Measurements from ENCODE around the gene DCC.

Gene DCC

DNA sequence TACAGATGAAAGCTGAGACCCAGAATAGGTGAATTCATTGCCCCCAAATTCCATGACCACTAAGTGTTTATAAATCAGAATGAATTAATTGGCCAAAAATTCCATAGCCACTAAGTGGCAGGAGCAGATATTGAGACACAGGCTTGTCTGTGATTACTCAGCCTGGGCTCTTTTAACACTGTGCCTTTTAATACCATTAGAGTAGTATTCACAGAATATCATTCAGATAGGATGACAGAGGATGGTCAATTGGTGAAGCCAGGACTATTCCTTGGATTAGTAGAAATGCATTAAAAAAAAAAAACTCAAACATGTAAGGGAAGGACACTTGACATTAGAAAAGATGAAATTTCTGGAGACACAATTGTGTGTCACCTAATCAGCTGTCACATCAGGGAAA, 698.6 kb downstream of the DCC start:
- DNase-seq (ENCODE audit: low read depth), result no peak

GRCh38 chr18:53040286-53040685, 700.3 kb downstream of the DCC start:
- DNase-seq (ENCODE audit: low read depth), result no peak

- no peak for DNase-seq (ENCODE audit: low read depth)
Measured at GRCh38 chr18:53056064-53056463, 716.1 kb downstream of the DCC start.

GRCh38 chr18:53070788-53071187, 730.8 kb downstream of the DCC start:
- DNase-seq (ENCODE audit: low read depth), result no peak

DNA sequence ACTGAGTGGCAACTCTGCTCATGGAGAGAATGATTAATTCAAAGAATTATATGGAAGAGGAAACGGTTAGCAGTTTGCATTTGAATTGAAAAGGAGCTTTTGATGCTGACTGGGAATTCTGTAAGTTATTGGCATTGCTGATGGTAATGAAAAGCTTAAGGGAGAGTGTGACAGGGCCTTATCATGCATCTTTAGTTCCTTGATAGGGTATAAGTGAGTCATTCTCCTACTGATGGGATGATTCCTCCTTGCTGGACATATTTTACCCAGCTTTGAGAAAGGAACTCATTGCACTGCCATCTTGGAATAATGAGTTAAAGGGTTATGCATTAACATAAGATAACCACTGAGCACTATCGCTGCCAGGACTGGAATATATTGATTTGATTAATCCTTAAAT, 740.7 kb downstream of the DCC start:
- no peak for DNase-seq (ENCODE audit: low read depth)

DNA sequence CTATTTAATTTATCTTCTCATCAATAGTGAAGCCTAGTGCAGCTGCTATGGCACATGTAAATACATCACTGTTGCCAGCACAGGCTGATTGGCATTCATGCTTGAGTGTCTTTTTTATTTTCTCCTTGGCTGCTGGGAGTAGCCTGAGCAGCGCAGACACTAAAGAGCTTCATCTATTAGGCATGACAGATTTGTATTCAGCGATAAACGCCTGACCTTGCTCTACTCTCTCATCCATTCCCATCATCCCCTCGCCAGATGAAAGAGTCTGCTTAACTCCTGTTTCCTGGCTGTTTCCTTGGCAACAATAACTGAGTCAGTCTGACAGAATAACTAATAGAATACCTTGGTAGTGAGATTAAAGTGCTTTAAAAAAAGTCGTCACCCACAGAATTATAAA, 753.6 kb downstream of the DCC start:
- DNase-seq (ENCODE audit: low read depth), result no peak

- no peak for DNase-seq (ENCODE audit: low read depth)
Measured at GRCh38 chr18:53101536-53102105, 761.6 kb downstream of the DCC start.

GRCh38 chr18:53114441-53114840, 774.4 kb downstream of the DCC start:
- DNase-seq (ENCODE audit: low read depth), result no peak

DNA sequence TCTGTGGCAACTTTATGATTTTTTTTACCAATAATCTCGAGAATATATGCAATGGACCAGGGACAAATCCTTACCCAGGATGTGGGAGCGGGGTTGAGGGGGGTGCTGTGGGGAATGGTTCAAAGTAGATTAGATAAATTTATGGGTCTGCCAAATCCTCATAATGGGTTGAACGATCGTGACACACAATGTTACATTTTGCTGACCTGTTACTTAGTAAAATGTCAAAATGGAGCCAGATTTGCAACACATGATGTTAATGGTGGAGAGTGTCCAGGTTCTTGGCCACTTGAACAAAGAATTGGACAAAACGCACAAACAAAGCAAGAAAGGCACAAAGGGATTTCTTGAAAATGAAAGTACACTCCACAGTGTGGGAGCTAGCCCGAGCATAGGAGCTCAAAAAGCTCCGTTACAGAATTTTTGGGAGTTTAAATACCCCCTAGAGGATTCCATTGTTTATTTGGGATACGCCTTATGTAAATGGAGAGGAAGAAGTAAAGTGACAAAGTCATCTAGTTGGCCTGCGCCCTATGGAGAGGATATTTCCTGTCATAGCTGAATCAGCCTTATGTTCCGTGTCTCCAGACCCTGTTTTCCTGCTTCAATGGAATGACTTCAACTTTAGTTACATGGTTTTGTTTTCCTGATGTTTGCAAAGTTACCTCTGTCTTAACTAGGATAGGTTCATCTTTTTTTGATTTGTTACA, 776.0 kb downstream of the DCC start:
- DNase-seq (ENCODE audit: low read depth), result no peak

GRCh38 chr18:53117851-53118250, 777.9 kb downstream of the DCC start:
- DNase-seq (ENCODE audit: low read depth), result no peak

DNA sequence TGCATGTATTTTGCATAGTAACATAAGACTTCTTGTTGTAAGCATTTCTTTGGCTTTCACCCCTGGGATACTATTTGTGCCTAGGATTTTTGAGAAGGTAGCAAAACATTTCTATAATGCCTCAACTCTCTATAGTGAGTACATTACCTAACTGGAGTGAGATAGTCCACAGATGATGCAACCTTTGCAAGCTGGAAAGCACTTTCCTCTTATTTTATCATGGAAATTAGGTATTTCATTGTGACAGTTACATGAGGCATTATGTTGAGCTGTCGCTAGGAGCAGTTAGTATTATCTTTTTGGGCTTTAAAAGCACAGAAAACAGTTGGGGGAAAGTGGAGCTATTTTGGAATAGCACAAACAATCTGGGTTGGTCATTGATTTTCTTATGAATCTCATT, 786.2 kb downstream of the DCC start:
- no peak for DNase-seq (ENCODE audit: low read depth)

GRCh38 chr18:53131001-53131400, 791.0 kb downstream of the DCC start:
- DNase-seq (ENCODE audit: low read depth), result no peak

GRCh38 chr18:53134711-53135110, 794.7 kb downstream of the DCC start:
- no peak for DNase-seq (ENCODE audit: low read depth)

GRCh38 chr18:53135654-53136053, 795.7 kb downstream of the DCC start:
- no peak for DNase-seq (ENCODE audit: low read depth)

GRCh38 chr18:53139746-53140500, 799.9 kb downstream of the DCC start:
- no peak for DNase-seq (ENCODE audit: low read depth)

DNA sequence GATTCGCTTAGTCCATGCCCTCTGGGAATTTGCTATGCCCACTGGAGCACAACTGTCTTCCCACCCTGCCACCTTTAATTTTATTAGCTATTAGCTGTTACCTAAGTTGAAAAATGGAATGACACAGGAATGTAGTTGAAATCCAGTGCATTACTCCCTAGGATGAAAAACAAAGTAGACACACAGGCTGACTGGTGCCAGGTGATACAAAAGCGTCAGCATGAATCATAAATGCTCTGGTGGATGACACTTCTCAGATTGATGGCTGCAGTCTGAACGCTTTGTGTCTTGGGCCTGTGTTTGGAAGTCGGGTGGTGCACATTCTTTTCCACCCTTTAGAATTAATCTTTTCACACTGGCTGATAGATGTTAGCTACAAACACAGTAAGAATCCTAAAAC, 802.0 kb downstream of the DCC start:
- no peak for DNase-seq (ENCODE audit: low read depth)

- no peak for DNase-seq (ENCODE audit: low read depth)
Measured at GRCh38 chr18:53147472-53147871, 807.5 kb downstream of the DCC start.

GRCh38 chr18:53148123-53148522, 808.1 kb downstream of the DCC start:
- DNase-seq (ENCODE audit: low read depth), result no peak

DNA sequence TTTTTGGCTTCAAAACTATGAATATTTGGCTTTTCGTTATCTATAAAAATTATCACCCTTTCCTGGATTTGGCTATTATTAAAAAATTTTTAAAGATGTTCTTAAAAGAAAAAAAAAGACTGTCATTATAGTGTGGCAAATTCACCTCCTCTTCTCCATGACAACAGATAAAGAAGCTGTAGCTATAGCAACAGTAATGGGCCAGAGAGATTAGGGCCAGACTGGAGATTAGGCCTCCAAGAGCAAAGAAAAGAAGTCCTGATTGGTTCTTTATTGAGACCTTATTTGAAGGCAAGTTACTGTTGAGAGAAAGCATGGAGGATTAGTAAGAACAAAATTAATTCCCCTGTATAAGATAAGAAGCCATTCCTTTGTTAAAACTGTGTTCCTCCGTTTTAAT, 812.5 kb downstream of the DCC start:
- DNase-seq (ENCODE audit: low read depth), result no peak

- no peak for DNase-seq (ENCODE audit: low read depth)
Measured at GRCh38 chr18:53153281-53153680, 813.3 kb downstream of the DCC start.

- no peak for DNase-seq (ENCODE audit: low read depth)
Measured at GRCh38 chr18:53153800-53154199, 813.8 kb downstream of the DCC start.

DNA sequence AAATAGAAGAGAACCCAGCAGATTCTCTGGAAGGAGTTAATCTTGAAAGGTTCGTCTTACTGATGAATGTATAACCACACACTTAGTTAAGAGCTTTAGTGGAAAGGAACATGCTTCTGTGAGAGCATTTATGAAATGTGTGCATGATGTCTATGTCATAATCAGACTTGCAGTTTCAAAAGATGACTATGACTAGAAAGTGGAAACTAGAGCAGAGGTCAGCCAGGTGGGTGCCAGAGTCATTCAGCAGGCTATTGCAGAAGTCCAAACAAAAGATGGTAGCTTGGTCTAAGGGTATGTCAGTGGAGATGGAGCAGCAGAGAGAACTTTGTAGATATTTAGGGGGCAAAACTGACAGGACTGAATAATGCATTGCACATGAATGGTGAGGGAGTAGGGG, 825.8 kb downstream of the DCC start:
- DNase-seq (ENCODE audit: low read depth), result no peak

DNA sequence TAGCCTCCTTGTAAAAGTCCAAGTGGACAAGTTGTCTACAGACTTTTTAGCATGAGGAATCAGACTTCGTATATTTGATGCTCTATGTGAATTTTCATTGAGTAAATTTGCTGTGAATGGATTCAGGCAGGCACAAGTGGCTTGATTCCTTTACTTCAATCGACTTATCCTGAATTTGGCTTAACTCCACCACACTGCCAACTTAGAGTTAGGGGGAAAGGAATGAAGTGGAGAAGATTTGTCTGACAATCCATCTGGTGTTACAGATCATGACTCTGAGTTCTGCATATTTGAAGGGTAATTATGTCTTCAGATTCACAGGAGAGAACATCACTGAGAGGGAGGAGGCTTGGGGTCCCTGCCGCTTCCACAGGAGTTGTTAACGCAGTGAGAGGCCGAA, 829.3 kb downstream of the DCC start:
- no peak for DNase-seq (ENCODE audit: low read depth)

- DNase-seq (ENCODE audit: low read depth), result no peak
Measured at GRCh38 chr18:53191634-53192033, 851.6 kb downstream of the DCC start.

Measured in iris pigment epithelial cell (primary cell).